ENCODE data around the gene NAALADL1.

NAALADL1 gene

DNA sequence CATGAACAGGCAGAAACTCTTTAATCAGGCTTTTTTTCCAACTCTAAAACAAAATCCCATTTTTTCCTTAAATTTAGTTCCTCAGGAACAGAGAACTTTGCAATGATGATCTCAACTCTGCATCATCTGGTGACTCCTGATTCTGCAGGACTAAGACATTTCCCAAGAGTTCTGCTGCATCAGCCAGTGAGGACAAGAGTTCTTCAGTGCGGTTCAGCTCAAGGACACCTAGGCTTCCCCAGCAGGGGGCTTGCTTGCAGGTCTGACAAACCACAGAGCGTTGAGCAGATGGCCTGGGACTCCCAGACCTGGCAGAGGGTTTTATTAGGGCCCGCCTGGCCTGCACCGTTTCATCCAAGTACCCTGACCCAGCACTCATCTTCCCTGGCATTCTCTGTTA lies 19.1 kb upstream of the NAALADL1 start:
- Histone ChIP-seq H3K4me2 (ENCODE audit: low read length) (no peak overlapping the region), H3K4me1 (ENCODE audit: control insufficient read depth, low read length) (peaks cover 46% of the 10 kb centered on the region), H3K36me3 (ENCODE audit: control insufficient read depth, low read length) (peaks cover 69% of the 10 kb centered on the region), H3K9me3 (ENCODE audit: control insufficient read depth, insufficient read depth, low read length) (no peaks in the 10 kb centered on the region), H3K27ac (ENCODE audit: low read depth, low read length) (no peak overlapping the region), H3K79me2 (ENCODE audit: control insufficient read depth, low read length) (peaks cover 58% of the 10 kb centered on the region), H3K27me3 (ENCODE audit: control insufficient read depth, low read length) (no peaks in the 10 kb centered on the region), H3F3A (ENCODE audit: control insufficient read depth, insufficient read depth) (no peaks in the 10 kb centered on the region), H3K4me3 (ENCODE audit: low read length) (no peak overlapping the region), H4K20me1 (ENCODE audit: control insufficient read depth, insufficient read depth, low read depth, low read length) (no peaks in the 10 kb centered on the region), H3K9me2 (replicated peaks; ENCODE audit: control insufficient read depth, low read length) (no peaks in the 10 kb centered on the region)
- no peak for TF ChIP-seq EZH2phosphoT487 (IDR thresholded peaks at IDR 0.05; ENCODE audit: borderline replicate concordance, low read length)

DNA sequence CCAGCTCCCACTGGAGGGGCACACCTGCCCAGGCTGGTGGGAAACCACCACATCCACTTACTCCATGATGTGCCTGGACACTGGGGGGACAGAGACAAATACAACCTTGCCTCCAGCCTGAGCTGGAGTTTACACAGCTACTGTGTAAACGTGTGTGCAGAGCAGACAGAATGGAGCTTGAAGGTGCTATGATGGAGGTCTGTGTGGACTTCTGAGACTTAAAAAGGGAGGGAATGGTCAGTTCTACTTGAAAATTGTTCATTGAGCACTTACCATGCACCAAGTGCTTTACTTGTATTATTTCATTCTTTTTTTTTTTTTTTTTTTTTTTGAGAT lies 14.2 kb upstream of the NAALADL1 start:
- H3K36me3 ChIP-seq (ENCODE audit: control insufficient read depth, low read length) = peaks cover 23% of the 10 kb centered on the region
- peak overlapping the region; percentile 39 for H3K4me2 ChIP-seq (ENCODE audit: low read length)
- no peaks in the 10 kb centered on the region for H3K27me3 ChIP-seq (ENCODE audit: control insufficient read depth, low read length)
- H3F3A ChIP-seq (ENCODE audit: control insufficient read depth, insufficient read depth) = no peaks in the 10 kb centered on the region
- peaks cover 12% of the 10 kb centered on the region for H3K79me2 ChIP-seq (ENCODE audit: control insufficient read depth, low read length)
- H4K20me1 ChIP-seq (ENCODE audit: control insufficient read depth, insufficient read depth, low read depth, low read length) = no peaks in the 10 kb centered on the region
- H3K9me3 ChIP-seq (ENCODE audit: control insufficient read depth, insufficient read depth, low read length) = no peaks in the 10 kb centered on the region
- no peaks in the 10 kb centered on the region for H3K9me2 ChIP-seq (replicated peaks; ENCODE audit: control insufficient read depth, low read length)
- H3K4me3 ChIP-seq (ENCODE audit: low read length) = no peak overlapping the region
- peaks cover 18% of the 10 kb centered on the region for H3K4me1 ChIP-seq (ENCODE audit: control insufficient read depth, low read length)
- no peak overlapping the region for H3K27ac ChIP-seq (ENCODE audit: low read depth, low read length)
- TF ChIP-seq EZH2phosphoT487 (IDR thresholded peaks at IDR 0.05; ENCODE audit: borderline replicate concordance, low read length) = no peak
- TF ChIP-seq, protein P1, sequence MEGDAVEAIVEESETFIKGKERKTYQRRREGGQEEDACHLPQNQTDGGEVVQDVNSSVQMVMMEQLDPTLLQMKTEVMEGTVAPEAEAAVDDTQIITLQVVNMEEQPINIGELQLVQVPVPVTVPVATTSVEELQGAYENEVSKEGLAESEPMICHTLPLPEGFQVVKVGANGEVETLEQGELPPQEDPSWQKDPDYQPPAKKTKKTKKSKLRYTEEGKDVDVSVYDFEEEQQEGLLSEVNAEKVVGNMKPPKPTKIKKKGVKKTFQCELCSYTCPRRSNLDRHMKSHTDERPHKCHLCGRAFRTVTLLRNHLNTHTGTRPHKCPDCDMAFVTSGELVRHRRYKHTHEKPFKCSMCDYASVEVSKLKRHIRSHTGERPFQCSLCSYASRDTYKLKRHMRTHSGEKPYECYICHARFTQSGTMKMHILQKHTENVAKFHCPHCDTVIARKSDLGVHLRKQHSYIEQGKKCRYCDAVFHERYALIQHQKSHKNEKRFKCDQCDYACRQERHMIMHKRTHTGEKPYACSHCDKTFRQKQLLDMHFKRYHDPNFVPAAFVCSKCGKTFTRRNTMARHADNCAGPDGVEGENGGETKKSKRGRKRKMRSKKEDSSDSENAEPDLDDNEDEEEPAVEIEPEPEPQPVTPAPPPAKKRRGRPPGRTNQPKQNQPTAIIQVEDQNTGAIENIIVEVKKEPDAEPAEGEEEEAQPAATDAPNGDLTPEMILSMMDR (IDR thresholded peaks at IDR 0.05; ENCODE audit: low read depth, low read length, poor library complexity, severe bottlenecking) = no peak

DNA sequence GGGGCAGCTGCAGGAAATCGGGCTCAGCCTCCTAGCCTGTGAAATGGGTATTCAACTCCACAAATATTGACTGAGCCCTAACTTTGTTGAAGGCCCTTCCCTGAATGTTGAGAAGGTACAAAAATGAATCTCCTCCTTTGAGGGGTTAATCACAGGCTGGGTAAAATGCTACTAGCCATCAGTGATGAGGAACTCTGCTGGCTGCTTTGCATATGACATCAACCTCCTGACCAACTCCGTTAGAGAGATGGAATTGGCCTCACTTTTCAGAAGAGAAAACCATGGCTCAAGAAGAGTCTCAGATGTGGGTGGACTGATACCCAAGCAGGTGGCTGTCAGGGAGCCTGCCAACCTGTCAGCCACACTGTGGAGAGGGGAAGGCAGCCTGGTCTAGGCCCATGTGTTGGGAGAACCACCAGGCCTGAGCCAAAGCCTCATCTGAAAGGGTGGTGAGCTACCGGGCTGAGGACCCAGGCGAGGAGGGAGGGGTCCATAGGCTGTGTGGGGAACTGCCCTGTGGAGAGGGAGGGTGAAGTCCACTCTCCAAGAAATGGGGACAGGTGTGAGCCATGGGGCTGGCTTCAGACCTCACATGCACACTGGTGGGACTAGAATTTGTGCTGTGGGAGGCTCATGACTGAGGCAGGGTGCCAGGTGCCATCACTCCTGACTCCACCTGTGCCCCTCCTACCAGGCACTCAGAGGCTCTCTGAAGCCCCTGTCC lies 13.7 kb upstream of the NAALADL1 start:
- TF ChIP-seq EZH2phosphoT487 (IDR thresholded peaks at IDR 0.05; ENCODE audit: borderline replicate concordance, low read length) = no peak
- TF ChIP-seq, protein P1 (IDR thresholded peaks at IDR 0.05; ENCODE audit: low read depth, low read length, poor library complexity, severe bottlenecking) = no peak
- no peak overlapping the region; the same call in 1 of the 2 replicates for H3K4me3 ChIP-seq (ENCODE audit: low read length)
- no peaks in the 10 kb centered on the region for H3F3A ChIP-seq (ENCODE audit: control insufficient read depth, insufficient read depth)
- peaks cover 17% of the 10 kb centered on the region for H3K36me3 ChIP-seq (ENCODE audit: control insufficient read depth, low read length)
- no peaks in the 10 kb centered on the region for H4K20me1 ChIP-seq (ENCODE audit: control insufficient read depth, insufficient read depth, low read depth, low read length)
- peaks cover 18% of the 10 kb centered on the region for H3K4me1 ChIP-seq (ENCODE audit: control insufficient read depth, low read length)
- peaks cover 7% of the 10 kb centered on the region for H3K79me2 ChIP-seq (ENCODE audit: control insufficient read depth, low read length)
- no peaks in the 10 kb centered on the region for H3K9me2 ChIP-seq (replicated peaks; ENCODE audit: control insufficient read depth, low read length)
- H3K27me3 ChIP-seq (ENCODE audit: control insufficient read depth, low read length) = no peaks in the 10 kb centered on the region
- no peak overlapping the region for H3K27ac ChIP-seq (ENCODE audit: low read depth, low read length)
- H3K4me2 ChIP-seq (ENCODE audit: low read length) = peak overlapping the region; percentile 39
- H3K9me3 ChIP-seq (ENCODE audit: control insufficient read depth, insufficient read depth, low read length) = no peaks in the 10 kb centered on the region

DNA sequence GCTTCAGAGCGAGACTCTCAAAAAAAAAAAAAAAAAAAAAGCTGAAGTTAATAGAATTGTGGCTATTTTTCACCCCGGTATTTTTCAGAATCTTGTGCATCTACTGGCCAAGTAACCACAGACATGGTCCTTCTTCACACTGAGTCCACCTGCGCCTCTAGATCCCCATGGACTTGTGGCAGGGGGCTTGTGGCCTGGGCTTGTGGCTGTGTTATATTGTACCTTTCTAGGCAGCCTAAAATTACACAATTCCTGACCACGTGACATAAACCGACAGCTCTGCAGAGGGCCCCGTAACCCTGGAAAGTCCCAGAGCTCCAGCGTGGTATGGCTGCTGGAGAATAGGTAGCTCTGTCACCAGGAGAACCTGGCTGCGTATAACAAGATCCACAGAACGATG lies 10.9 kb upstream of the NAALADL1 start:
- TF ChIP-seq, protein P1 (IDR thresholded peaks at IDR 0.05; ENCODE audit: low read depth, low read length, poor library complexity, severe bottlenecking) = no peak
- no peak for TF ChIP-seq EZH2phosphoT487 (IDR thresholded peaks at IDR 0.05; ENCODE audit: borderline replicate concordance, low read length)
- no peaks in the 10 kb centered on the region for H3F3A ChIP-seq (ENCODE audit: control insufficient read depth, insufficient read depth)

More for the DNA sequence above, 10.9 kb upstream of the NAALADL1 start:
- H3K27me3 ChIP-seq (ENCODE audit: control insufficient read depth, low read length) = no peaks in the 10 kb centered on the region
- H3K36me3 ChIP-seq (ENCODE audit: control insufficient read depth, low read length) = no peaks in the 10 kb centered on the region
- H3K79me2 ChIP-seq (ENCODE audit: control insufficient read depth, low read length) = no peaks in the 10 kb centered on the region
- H4K20me1 ChIP-seq (ENCODE audit: control insufficient read depth, insufficient read depth, low read depth, low read length) = no peaks in the 10 kb centered on the region
- no peak overlapping the region for H3K27ac ChIP-seq (ENCODE audit: low read depth, low read length)
- H3K4me1 ChIP-seq (ENCODE audit: control insufficient read depth, low read length) = peaks cover 18% of the 10 kb centered on the region
- no peaks in the 10 kb centered on the region for H3K9me2 ChIP-seq (replicated peaks; ENCODE audit: control insufficient read depth, low read length)
- no peak overlapping the region for H3K4me2 ChIP-seq (ENCODE audit: low read length)
- H3K4me3 ChIP-seq (ENCODE audit: low read length) = no peak overlapping the region
- no peaks in the 10 kb centered on the region for H3K9me3 ChIP-seq (ENCODE audit: control insufficient read depth, insufficient read depth, low read length)
